ENCODE measurements around the gene UGT1A6. TPM values are rescaled to one million over a fixed set of nuclear protein-coding genes. Genes with fewer than 3 reads are reported as not detected.

The UGT1A6 gene
- total RNA-seq, 4 donors from 2014 or later, result 0.31 TPM; not detected in 3

DNA sequence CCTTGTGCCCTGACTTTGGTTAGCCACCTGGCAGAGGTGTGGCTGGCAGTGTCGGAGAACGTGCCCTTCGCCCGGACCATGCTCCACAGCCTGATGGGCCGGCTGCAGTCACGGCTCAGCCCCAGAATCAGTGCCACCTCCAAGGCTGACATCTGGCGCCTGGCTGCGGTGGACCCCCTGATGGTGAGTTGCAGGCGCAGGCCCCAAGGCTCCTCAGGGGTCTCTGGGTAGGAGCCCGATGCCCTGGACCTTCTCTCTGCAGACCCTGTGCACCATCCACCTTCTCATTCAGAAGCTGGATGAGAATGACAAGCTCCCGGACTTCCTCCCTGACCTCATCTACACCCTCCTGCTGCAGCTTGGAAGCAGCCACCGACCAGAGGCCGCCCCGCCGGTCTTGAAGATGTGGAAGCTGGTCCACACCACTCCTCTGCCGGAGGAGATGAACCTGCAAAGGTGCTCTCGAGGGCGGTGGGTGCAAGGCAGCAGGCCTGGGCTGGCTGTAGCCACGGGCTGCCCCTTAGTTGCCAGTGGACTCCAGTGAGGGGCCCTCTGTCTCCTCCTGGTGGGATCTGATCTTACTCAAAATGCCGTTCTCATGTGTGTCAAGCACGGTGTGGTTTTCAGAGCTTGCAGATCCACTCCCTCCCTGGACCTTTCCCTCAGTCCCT is 129.5 kb downstream of the UGT1A6 start:
- in situ Hi-C loops (cut with MboI; ENCODE audit: low sequenced_read_pairs in 4 of 4) (no loop called here), intact Hi-C loops (cut with DNase I; ENCODE audit: low total_unique reads) (no loop called here)
- Histone ChIP-seq H3K36me3 (no peaks in the 10 kb centered on the region), H3K27me3 (no peaks in the 10 kb centered on the region), H3K27ac (no peak overlapping the region), H3K9me3 (no peaks in the 10 kb centered on the region), H3K4me1 (no peaks in the 10 kb centered on the region), H3K4me3 (no peak overlapping the region)
- DNase-seq (no peak), ATAC-seq (no peak)
- TF ChIP-seq CTCF (IDR thresholded peaks at IDR 0.05 in 4 of 5, conservative IDR thresholded peaks at IDR 0.05 in 1 of 5) (no peak), POLR2A (IDR thresholded peaks at IDR 0.05) (no peak)

Other genes with a start within 250 kb of the UGT1A6 start
- 10 to 100 TPM; 10.9 to 29.2 (median 12.4) TPM for gene USP40, start 126.1 kb upstream of the UGT1A6 start, total RNA-seq
- not detected for gene UGT1A8, start 75.3 kb upstream of the UGT1A6 start, total RNA-seq
- gene UGT1A10, start 56.4 kb upstream of the UGT1A6 start, total RNA-seq, result under 1 TPM in 1 of 4 donors, not detected in 3; 0.12 TPM
- gene UGT1A9, start 21.0 kb upstream of the UGT1A6 start, total RNA-seq, result under 1 TPM in 2 of 4 donors, not detected in 2; 0.13 to 0.38 TPM
- not detected for gene UGT1A7, start 11.0 kb upstream of the UGT1A6 start, total RNA-seq
- gene UGT1A5, start 20.0 kb downstream of the UGT1A6 start, total RNA-seq, result not detected
- gene UGT1A4, start 25.8 kb downstream of the UGT1A6 start, total RNA-seq, result under 1 TPM in 1 of 4 donors, not detected in 3; 0.51 TPM
- under 1 TPM in 1 of 4 donors, not detected in 3; 0.16 TPM for gene UGT1A3, start 36.2 kb downstream of the UGT1A6 start, total RNA-seq
- under 1 TPM in 1 of 4 donors, not detected in 3; 0.20 TPM for gene UGT1A1, start 67.4 kb downstream of the UGT1A6 start, total RNA-seq
- gene MROH2A, start 85.4 kb downstream of the UGT1A6 start, total RNA-seq, result not detected
- gene HJURP, start 161.6 kb downstream of the UGT1A6 start, total RNA-seq, result 1 to 10 TPM in 1 of 4 donors, under 1 TPM in 1, not detected in 2; 0.20 to 1.1 TPM
- gene TRPM8, start 224.5 kb downstream of the UGT1A6 start, total RNA-seq, result not detected